Psoas muscle (tissue), 8 donors: ENCODE data around the gene KLB. TPM values are rescaled to one million over a fixed set of nuclear protein-coding genes. Genes with fewer than 3 reads are reported as not detected.
"Not testable (repeated sequence)": the region's sequence is repeated elsewhere in the genome, so short reads cannot be mapped to it uniquely, and the experiment has no call there.

Experiments used
- ATAC-seq, 4 donors: fragments of 200-7000 bp; cut with Tn5 transposase; one replicate each; pipeline ENCODE4 v1.9.1; 2020; ENCODE audit warnings: moderate library complexity in 3 of 4, mild to moderate bottlenecking in 2 of 4
- DNase-seq, 2 donors: peaks; one replicate each; pipeline ENCODE4 v3.0.0-alpha.2; 2020
- H3K27ac ChIP-seq: fragments of 200-600 bp; one replicate; pipeline ENCODE4 v1.8.0; 2022
- H3K27me3 ChIP-seq, 3 donors: fragments of 200-600 bp in 1 of 3; one replicate each; pipeline versions ENCODE4 v1.6.1 to v1.8.0; 2013 to 2022; ENCODE audit warnings: low read length in 2 of 3, mild to moderate bottlenecking in 2 of 3, moderate library complexity in 1 of 3; ENCODE audit not compliant: insufficient read depth in 3 of 3
- H3K36me3 ChIP-seq, 2 donors: fragments of 200-600 bp in 1 of 2; one replicate each; pipeline versions ENCODE4 v1.6.1 to v1.8.0; 2013 to 2022; ENCODE audit warnings: low read depth in 1 of 2, mild to moderate bottlenecking in 1 of 2, moderate library complexity in 1 of 2; ENCODE audit not compliant: insufficient read depth in 1 of 2
- H3K4me1 ChIP-seq: fragments of 200-600 bp; one replicate; pipeline ENCODE4 v1.8.0; 2022
- H3K4me3 ChIP-seq: fragments of 200-600 bp; one replicate; pipeline ENCODE4 v1.8.0; 2022; ENCODE audit warnings: mild to moderate bottlenecking
- H3K9me3 ChIP-seq: fragments of 200-600 bp; one replicate; pipeline ENCODE4 v1.8.0; 2022
- CTCF ChIP-seq: fragments of 200-600 bp; IDR thresholded peaks from one replicate; pipeline ENCODE4 v1.8.0; 2022; ENCODE audit warnings: antibody characterized with exemption
- WGBS, 3 donors: extraction: QIAGEN DNeasy Blood & Tissue Kit; methylation state at CpG; one replicate each; pipeline versions ENCODE4 v1.1.6 to v1.1.7; 2013; 5-methylcytosine and 5-hydroxymethylcytosine counted together
- intact Hi-C, 2 donors: fragments of 100-400 bp; cut with DNase I; formaldehyde crosslinking; loops; one replicate each; pipeline versions ENCODE4 v1.11.0 to v1.14.2; 2022
- polyA plus RNA-seq, 3 donors: library from polyadenylated mRNA; stranded (reverse); fragments of 200-250 nt; gene quantifications; one replicate each; pipeline ENCODE4 v1.2.3, GENCODE V29; 2013
- total RNA-seq, 4 donors: library from RNA; stranded (reverse); fragmentation: NEBNext Ultra II Directional in 2 of 4; extraction: Animal tissue kit (Norgen Biotek cat#: 25700) in 2 of 4; gene quantifications; one replicate each; pipeline versions ENCODE4 v1.2.1 to v1.2.4, GENCODE V29; 2021 to 2023
- donor health status: healthy with polysubstance abuse.
- donor health status: DM: no; HTN: no; CAD: no; lungs with moderate emphysema.
- donor health status: Bipolar disorder and iron deficiency.
- donor health status: healthy.
- donor health status: DM: yes; HTN: yes; CAD: no.
- donor health status: DM: no; HTN: no; CAD: no.
- donor health status: DM: no; HTN: no; CAD: no.
- donor health status: DM: yes; HTN: yes; CAD: no.

The KLB gene
- total and polyA plus RNA-seq, 7 donors, result 0.03 to 0.13 (median 0.07) TPM; not detected in 2

- intact Hi-C loops, result no loop called here
- ATAC-seq, result peak in 1 of 4 donors; percentile 26
Measured at GRCh38 chr4:39452860-39453587, 46.3 kb downstream of the KLB start.

GRCh38 chr4:39453738-39454137 lies 47.0 kb downstream of the KLB start:
- intact Hi-C loops, result no loop called here
- Histone ChIP-seq H3K4me3 (no peak overlapping the region), H3K27ac (no peak overlapping the region), H3K27me3 (no peaks in the 10 kb centered on the region), H3K36me3 (peaks cover 17 to 95% of the 10 kb centered on the region in 2 donors), H3K9me3 (no peaks in the 10 kb centered on the region), H3K4me1 (peaks cover 24% of the 10 kb centered on the region)
- 72 to 85% (median 82%) methylated on average over 2 of the region's 2 CpGs for WGBS, 3 donors
- TF ChIP-seq CTCF, result no peak
- no peak for DNase-seq
- no peak for ATAC-seq

More at GRCh38 chr4:39452860-39453587, 46.3 kb downstream of the KLB start:
- Histone ChIP-seq H3K4me3 (no peak overlapping the region), H3K36me3 (peaks cover 17 to 100% of the 10 kb centered on the region in 2 donors), H3K4me1 (peaks cover 24% of the 10 kb centered on the region), H3K27me3 (no peaks in the 10 kb centered on the region), H3K9me3 (no peaks in the 10 kb centered on the region), H3K27ac (no peak overlapping the region)
- no peak for TF ChIP-seq CTCF
- 78 to 85% (median 78%) methylated on average over 11 of the region's 11 CpGs for WGBS, 3 donors
- DNase-seq, result no peak

GRCh38 chr4:39455486-39455885 lies 48.8 kb downstream of the KLB start:
- intact Hi-C loops, result loop anchor here in 1 of 2 donors (5.0 kb wide), 1 partner anchor 182 kb away; the partner anchor contains the start of gene SMIM14
- 86 to 90% (median 89%) methylated on average over 6 of the region's 6 CpGs for WGBS, 3 donors

GRCh38 chr4:39456946-39457763 lies 50.4 kb downstream of the KLB start:
- intact Hi-C loops, result loop anchor here in 1 of 2 donors (5.0 kb wide), 1 partner anchor 180 kb away; the partner anchor contains the start of gene SMIM14
- no peaks in the 10 kb centered on the region for H3K9me3 ChIP-seq
- WGBS, 3 donors, result 72 to 78% (median 74%) methylated on average over 10 of the region's 10 CpGs
- DNase-seq (no peak), ATAC-seq (no peak)
- peak overlapping the region; percentile 100 for H3K4me3 ChIP-seq
- peaks cover 24% of the 10 kb centered on the region for H3K4me1 ChIP-seq
- TF ChIP-seq CTCF, result no peak
- no peaks in the 10 kb centered on the region for H3K27me3 ChIP-seq
- H3K27ac ChIP-seq, result peak overlapping the region; percentile 99
- peaks cover 23 to 77% of the 10 kb centered on the region in 2 donors for H3K36me3 ChIP-seq

More at GRCh38 chr4:39455486-39455885, 48.8 kb downstream of the KLB start:
- Histone ChIP-seq H3K4me1 (peaks cover 24% of the 10 kb centered on the region), H3K27ac (no peak overlapping the region), H3K36me3 (peaks cover 17 to 78% of the 10 kb centered on the region in 2 donors), H3K4me3 (no peak overlapping the region), H3K9me3 (no peaks in the 10 kb centered on the region), H3K27me3 (no peaks in the 10 kb centered on the region)
- no peak for TF ChIP-seq CTCF
- ATAC-seq (no peak), DNase-seq (no peak)

GRCh38 chr4:39458161-39458504 lies 51.4 kb downstream of the KLB start:
- Histone ChIP-seq H3K27ac (peak overlapping the region; percentile 99), H3K36me3 (peaks cover 21 to 77% of the 10 kb centered on the region in 2 donors), H3K4me1 (peaks cover 24% of the 10 kb centered on the region), H3K4me3 (peak overlapping the region; percentile 100)
- not testable (repeated sequence) for H3K27me3 ChIP-seq, H3K9me3 ChIP-seq, DNase-seq
- 1 to 2% (median 1%) methylated on average over 13 of the region's 13 CpGs for WGBS, 3 donors
- ATAC-seq, result peak; percentile 1 to 22 (median 6)
- intact Hi-C loops, result loop anchor here in 1 of 2 donors (5.0 kb wide), 1 partner anchor 179 kb away; the partner anchor contains the start of gene SMIM14
